ENCODE measurements around the gene LEKR1.

Gene LEKR1

GRCh38 chr3:157027861-157028745 lies 201.9 kb downstream of the LEKR1 start:
- DNase-seq, result no peak
- intact Hi-C loops (cut with DNase I), result no loop called here

DNA sequence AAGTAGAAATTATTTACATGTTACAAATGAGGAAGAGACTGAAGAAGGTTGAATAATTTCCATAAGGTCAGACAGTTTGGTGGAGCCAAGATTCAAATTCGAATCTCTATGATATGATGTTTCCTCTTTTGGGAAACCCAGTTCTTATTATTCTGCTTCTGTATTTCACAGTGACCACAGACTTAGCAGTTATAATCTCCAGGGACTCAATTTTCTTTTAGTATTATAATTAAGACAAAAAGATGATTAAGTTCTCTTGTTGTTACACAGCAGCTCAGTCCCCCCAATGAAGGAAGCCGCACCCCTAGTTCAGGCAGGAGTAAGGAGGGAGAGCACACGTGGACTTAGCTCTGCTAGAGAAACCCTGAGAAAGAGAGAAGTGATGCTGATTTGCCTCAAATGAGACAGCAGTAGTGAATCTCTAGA lies 203.2 kb downstream of the LEKR1 start:
- intact Hi-C loops (cut with DNase I), result no loop called here
- no peak for DNase-seq

- intact Hi-C loops (cut with DNase I), result no loop called here
These were observed 204.6 kb downstream of the LEKR1 start for GRCh38 chr3:157030712-157031111.

GRCh38 chr3:157033001-157033400 lies 206.8 kb downstream of the LEKR1 start:
- intact Hi-C loops (cut with DNase I), result no loop called here
- DNase-seq, result no peak

More at GRCh38 chr3:157030712-157031111, 204.6 kb downstream of the LEKR1 start:
- DNase-seq, result peak in 2 of 42 donors; percentile 9 to 38

DNA sequence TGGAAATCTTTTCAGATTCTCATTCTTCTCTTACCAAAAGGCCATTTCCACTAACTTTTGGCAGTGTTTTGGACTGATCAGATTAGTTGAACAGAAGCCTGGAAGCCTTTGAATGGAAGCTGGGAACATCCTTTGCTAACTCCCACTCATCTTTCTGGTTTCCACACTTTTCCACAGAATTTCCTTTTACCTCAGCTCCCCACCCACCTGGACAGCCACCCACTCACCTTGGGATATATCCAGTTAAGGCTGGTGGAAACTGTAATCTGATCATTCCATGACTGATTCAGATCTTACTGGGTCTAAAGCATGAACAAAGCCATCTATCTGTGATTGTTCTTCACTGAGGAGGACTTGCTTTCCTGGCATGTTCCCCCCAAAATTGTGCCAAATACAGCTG lies 214.3 kb downstream of the LEKR1 start:
- no peak for DNase-seq
- intact Hi-C loops (cut with DNase I), result no loop called here

GRCh38 chr3:157042226-157042625 lies 216.1 kb downstream of the LEKR1 start:
- no peak for DNase-seq
- intact Hi-C loops (cut with DNase I), result no loop called here

- DNase-seq, result no peak
- intact Hi-C loops (cut with DNase I), result no loop called here
These were observed 217.6 kb downstream of the LEKR1 start for GRCh38 chr3:157043771-157044170.

DNA sequence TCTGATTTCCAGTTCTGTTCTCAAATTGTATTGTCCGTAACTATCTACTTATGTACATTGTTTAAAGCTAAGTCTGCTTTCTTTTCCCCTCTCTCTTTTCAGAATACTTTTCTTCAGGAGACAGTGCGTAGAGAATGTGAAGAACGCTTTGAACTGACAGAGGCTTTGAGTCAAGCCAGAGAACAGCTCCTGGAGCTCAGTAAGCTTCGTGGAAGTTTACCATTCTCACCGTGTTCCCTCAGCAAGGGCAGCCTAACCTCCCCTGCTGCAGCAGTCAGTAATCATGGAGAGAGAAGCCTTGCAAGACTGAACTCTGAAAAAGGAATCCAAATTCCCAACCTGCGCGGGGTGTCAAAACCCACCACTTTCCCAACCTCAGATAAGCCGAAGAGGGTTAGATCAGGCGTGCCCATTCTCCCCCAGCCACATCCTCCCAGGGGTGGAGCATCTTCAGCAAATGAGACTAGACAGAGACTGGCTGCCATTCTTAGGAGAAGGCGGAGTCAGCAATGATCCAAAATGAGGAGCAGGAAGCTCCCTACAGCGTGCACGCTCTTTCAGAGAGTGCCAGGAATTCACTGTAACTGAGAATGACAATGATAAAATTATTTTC lies 219.2 kb downstream of the LEKR1 start:
- no peak for DNase-seq
- intact Hi-C loops (cut with DNase I), result no loop called here

DNA sequence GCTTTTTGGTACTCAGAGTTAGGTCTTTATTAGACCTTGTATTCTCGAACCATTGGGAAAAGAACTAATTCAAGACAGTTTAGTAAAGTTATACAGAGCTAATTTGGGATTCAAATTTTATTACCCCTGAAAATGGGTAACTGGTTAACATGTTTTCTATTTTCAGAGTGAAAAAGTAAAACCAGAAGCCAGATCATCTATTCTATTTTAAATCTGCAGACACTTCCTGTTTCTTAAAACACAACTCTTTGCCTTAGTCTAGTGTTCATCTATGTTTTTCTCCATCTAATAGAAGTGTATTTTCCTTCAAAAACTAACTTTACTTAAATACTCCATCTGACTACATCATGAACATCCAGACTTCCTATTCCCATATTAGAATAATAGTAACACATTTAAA lies 220.4 kb downstream of the LEKR1 start:
- no peak for DNase-seq
- intact Hi-C loops (cut with DNase I), result no loop called here

- intact Hi-C loops (cut with DNase I), result no loop called here
- no peak for DNase-seq
These were observed 224.9 kb downstream of the LEKR1 start for GRCh38 chr3:157051055-157051454.

GRCh38 chr3:157051591-157051990 lies 225.4 kb downstream of the LEKR1 start:
- no peak for DNase-seq
- intact Hi-C loops (cut with DNase I), result no loop called here

DNA sequence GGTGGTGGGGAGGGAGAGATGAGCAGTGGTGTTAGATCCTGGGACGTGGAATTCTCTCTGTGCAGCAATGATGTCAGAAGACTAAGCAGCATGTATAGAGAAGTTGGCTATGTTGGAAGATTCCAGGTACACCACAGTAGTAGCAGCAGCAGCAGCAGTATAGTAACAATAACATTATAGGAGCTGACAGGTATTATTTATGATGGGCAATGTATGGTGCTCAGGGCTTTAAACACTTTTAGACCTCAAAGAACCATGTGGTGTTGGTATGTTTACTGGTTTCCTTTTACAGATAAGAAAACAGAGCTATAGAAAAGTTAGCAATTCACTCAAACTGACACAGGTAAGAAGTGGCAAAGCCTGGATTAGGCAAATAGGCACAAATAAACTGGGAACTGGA lies 229.9 kb downstream of the LEKR1 start:
- no peak for DNase-seq
- intact Hi-C loops (cut with DNase I), result no loop called here

DNA sequence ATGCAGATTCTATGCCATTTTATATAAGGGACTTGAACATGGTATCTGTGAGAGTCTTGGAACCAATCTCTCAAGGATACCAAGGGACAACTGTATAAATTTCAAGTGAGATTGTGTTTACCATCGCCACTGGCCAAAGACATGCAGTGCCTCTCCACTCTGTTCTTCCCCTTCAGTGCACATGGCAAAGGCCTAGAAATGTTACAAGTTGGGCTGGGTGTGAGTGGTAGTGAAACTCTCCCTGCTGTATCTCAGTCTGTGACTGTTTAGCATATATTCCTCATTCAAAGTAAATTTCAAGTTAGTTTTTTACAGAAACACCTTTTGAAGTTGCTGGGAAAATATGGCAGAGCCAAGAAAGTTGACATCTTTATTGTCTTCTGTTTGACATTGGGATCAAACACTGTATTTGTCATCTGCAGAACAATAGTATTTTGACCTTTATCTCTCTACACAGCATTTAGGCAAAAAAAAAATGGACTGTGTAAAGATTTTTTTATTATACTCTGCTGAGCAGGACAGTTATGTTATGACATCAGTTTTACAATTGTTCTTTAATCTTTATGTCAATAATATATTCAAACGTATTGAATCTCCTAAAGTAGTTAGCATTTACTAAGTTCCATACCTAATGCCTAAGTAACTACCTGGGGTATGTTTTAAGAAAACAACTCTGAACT lies 232.4 kb downstream of the LEKR1 start:
- intact Hi-C loops (cut with DNase I), result no loop called here
- DNase-seq, result no peak

DNA sequence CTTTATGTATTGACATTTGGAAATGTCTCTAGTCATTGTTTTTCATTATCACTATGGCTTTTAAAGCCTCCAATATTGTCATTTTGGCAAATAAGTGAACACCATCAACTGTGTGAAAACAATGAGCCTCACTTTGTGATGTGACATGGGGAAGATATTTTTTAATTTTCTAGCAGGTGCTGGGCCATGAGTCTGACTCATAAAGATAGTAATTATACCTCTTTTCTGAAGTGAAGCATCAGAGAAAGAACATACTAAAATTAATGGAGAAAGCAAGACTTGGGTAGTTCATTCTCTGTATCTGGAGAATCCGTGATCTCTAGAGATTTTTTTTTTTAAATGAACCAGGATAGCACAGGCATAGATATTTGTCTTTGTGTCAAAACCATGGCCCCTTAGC lies 233.0 kb downstream of the LEKR1 start:
- intact Hi-C loops (cut with DNase I), result no loop called here
- no peak for DNase-seq

- no peak for DNase-seq
- intact Hi-C loops (cut with DNase I), result no loop called here
These were observed 233.5 kb downstream of the LEKR1 start for GRCh38 chr3:157059661-157060060.

DNA sequence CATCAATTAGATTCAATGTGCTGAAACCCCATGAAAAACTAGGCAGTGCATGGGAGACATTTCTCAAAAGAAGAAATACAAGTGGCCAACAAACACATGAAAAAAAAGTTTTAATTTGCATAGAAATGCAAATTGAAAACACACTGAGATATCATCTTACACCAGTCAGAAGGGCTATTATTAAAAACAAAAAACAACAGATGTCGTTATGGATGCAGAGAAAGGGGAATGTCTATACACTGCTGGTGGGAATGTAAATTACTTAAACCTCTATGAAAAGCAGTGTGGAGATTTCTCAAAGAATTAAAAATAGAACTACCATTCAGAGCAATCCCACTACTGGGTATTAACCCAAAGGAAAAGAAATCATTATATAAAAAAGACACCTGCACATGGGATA lies 235.1 kb downstream of the LEKR1 start:
- DNase-seq, result no peak
- intact Hi-C loops (cut with DNase I), result no loop called here

DNA sequence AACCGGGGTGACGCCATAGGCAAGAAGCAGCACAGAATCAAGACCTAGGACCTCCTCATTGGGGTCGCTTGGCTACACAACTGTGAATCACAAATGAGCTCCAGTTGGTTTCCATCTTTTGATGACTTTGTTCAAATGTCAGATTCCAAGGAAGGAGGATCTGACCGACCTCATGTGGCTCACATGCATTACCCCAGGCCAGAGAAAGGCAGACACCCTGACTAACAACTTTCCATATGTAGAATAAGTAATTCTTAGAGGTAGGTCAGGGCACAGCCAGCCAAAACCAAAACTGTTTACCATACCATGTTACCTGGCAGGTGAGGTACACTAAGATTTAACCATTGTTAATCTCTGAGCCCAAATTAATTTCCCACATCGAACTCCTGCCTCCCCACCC lies 237.3 kb downstream of the LEKR1 start:
- no peak for DNase-seq
- intact Hi-C loops (cut with DNase I), result no loop called here

GRCh38 chr3:157063926-157064325 lies 237.8 kb downstream of the LEKR1 start:
- peak in 8 of 42 donors; percentile 24 to 71 (median 52) for DNase-seq
- intact Hi-C loops (cut with DNase I), result no loop called here

DNA sequence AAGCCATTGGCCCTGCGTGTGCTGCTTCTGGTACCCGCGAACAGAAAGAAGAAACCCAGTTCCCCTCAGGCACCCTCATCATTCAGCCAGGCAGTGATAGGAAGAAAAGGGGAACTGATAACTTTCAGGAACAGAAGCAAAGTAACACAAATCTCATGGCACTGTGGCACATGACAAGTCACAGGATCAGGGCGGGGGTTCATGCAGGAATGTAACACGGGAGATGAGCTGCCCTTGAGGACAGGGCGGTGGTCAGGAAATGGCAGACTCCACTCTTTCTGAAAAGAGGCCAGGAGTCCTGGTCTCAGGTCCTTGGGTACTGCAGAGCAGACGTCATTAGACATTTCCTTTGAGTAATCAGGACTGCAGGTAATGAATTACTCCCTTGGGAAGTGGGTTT lies 238.2 kb downstream of the LEKR1 start:
- peak in 4 of 42 donors; percentile 24 to 59 (median 38) for DNase-seq
- intact Hi-C loops (cut with DNase I), result no loop called here

DNA sequence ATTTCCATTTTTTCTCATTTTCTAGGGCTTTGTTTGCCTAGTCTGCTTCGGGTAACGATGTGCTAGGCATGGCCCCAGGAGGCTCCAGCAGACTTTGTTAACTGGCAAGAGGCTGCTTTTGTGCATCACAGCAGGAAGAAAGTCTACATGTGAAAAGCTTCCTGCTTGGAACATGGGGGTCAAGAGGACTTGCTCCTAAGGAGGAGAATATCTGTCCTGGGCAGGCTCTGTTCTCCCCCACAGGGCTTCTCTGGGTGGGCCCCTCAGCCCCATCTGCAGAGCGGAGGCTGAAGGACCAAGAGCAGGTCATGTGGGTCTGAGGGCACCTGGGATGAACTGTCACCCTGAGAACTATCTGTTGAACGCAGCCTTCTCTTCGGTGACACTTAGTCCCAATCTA lies 239.0 kb downstream of the LEKR1 start:
- no peak for DNase-seq
- intact Hi-C loops (cut with DNase I), result no loop called here
